ENCODE results near the gene BICC1.

The BICC1 gene

DNA sequence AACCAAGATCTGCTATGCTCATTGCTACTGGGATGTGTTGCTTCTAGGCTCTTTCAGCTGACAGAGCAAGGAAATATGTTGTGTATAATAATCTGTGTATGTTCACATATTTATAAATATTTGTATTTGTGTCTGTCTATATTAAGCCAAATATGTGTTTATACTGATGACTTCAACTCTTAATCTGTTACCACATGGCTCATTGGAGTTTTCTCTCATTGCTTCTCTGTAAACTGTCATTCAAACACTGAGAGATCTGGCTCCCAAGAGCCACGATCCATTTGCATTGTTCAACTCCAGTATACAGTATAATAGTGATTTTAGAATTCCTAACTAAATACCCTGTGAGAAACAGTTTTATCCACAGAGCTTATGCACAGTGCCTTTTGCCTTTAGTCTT is 35.3 kb downstream of the BICC1 start:
- Histone ChIP-seq H3K4me2 (no peak overlapping the region), H3K79me2 (ENCODE audit: insufficient read depth, low read depth) (no peaks in the 10 kb centered on the region), H3K27me3 (ENCODE audit: insufficient read depth, low read depth) (no peaks in the 10 kb centered on the region), H3K36me3 (ENCODE audit: insufficient read depth) (no peaks in the 10 kb centered on the region), H2AFZ (ENCODE audit: low read depth) (no peak overlapping the region), H3K4me1 (ENCODE audit: low read depth, poor library complexity, severe bottlenecking) (no peaks in the 10 kb centered on the region), H3K27ac (no peak overlapping the region), H3K4me3 (IDR thresholded peaks at IDR 0.05; ENCODE audit: insufficient read depth, low read depth, low read length) (no peak overlapping the region), H3K9ac (no peak overlapping the region), H4K20me1 (ENCODE audit: insufficient read depth) (no peaks in the 10 kb centered on the region)
- TF ChIP-seq, protein P1, sequence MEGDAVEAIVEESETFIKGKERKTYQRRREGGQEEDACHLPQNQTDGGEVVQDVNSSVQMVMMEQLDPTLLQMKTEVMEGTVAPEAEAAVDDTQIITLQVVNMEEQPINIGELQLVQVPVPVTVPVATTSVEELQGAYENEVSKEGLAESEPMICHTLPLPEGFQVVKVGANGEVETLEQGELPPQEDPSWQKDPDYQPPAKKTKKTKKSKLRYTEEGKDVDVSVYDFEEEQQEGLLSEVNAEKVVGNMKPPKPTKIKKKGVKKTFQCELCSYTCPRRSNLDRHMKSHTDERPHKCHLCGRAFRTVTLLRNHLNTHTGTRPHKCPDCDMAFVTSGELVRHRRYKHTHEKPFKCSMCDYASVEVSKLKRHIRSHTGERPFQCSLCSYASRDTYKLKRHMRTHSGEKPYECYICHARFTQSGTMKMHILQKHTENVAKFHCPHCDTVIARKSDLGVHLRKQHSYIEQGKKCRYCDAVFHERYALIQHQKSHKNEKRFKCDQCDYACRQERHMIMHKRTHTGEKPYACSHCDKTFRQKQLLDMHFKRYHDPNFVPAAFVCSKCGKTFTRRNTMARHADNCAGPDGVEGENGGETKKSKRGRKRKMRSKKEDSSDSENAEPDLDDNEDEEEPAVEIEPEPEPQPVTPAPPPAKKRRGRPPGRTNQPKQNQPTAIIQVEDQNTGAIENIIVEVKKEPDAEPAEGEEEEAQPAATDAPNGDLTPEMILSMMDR (conservative IDR thresholded peaks at IDR 0.05; ENCODE audit: low read depth, low read length) = no peak

DNA sequence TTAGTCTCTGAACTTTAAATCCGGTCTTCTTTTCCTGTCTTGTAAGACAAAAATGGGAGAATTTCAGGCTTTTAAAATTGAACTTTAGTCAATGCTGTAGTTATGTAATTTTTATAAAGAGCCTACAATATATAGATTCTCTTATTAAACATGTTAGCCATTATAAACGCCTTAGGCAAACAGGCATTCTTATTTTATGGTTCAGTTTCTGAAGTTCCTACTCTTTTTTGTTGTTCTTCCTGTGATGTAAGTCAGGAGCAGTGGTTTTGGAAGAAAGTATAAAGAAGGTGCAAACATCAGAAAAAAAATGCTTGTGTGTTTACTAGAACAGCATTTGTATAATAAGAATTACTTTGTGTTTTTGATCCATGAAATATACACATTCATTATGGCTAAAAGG is 41.6 kb downstream of the BICC1 start:
- H3K4me2 ChIP-seq = no peak overlapping the region
- TF ChIP-seq, protein P1 (conservative IDR thresholded peaks at IDR 0.05; ENCODE audit: low read depth, low read length) = no peak

DNA sequence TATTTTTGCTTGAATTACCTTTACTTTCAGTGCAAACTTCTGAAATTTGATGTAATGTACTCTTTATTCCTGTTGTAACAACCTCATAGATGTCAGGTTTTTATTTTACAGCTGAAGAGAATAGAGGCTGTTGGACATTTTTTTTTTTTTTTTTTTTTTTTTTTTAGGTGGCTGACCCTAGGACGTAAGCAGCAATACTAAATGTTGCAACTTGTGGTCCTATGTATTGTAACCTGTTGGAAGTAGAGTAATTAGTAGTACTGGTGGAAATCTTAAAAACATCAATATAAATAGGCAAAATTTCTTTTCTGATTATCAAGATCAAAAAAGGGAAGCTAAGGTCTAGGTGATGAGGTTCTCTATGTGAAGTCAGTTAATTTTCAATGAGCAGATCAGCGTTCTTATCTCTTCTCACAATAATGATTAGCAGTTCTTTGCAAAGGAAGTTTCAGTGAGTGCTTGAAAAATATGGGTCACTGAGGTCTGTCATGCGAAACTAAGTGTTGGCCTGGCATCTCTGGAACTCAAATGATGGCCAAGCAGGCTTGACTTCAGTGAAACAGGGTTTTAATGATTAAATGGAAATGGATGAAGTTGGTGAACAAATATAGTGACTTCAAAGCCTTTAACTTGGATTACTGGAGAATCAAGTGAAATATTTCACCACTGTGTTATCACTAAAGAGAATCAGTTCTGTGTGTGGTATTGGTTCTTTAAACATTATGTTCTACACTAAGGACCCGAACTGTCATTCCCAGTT is 42.7 kb downstream of the BICC1 start:
- no peaks in the 10 kb centered on the region for H3K27me3 ChIP-seq (ENCODE audit: insufficient read depth, low read depth)
- H3K4me1 ChIP-seq (ENCODE audit: low read depth, poor library complexity, severe bottlenecking) = no peaks in the 10 kb centered on the region
- TF ChIP-seq, protein P1 (conservative IDR thresholded peaks at IDR 0.05; ENCODE audit: low read depth, low read length) = no peak
- no peak overlapping the region for H3K9ac ChIP-seq
- H4K20me1 ChIP-seq (ENCODE audit: insufficient read depth) = no peaks in the 10 kb centered on the region
- no peak overlapping the region for H2AFZ ChIP-seq (ENCODE audit: low read depth)
- no peak overlapping the region for H3K27ac ChIP-seq
- H3K4me2 ChIP-seq = no peak overlapping the region
- no peak overlapping the region for H3K4me3 ChIP-seq (IDR thresholded peaks at IDR 0.05; ENCODE audit: insufficient read depth, low read depth, low read length)
- H3K79me2 ChIP-seq (ENCODE audit: insufficient read depth, low read depth) = no peaks in the 10 kb centered on the region
- no peaks in the 10 kb centered on the region for H3K36me3 ChIP-seq (ENCODE audit: insufficient read depth)

More for the DNA sequence above, 41.6 kb downstream of the BICC1 start:
- Histone ChIP-seq H3K36me3 (ENCODE audit: insufficient read depth) (no peaks in the 10 kb centered on the region), H3K4me3 (IDR thresholded peaks at IDR 0.05; ENCODE audit: insufficient read depth, low read depth, low read length) (no peak overlapping the region), H3K9ac (no peak overlapping the region), H3K79me2 (ENCODE audit: insufficient read depth, low read depth) (no peaks in the 10 kb centered on the region), H3K27me3 (ENCODE audit: insufficient read depth, low read depth) (no peaks in the 10 kb centered on the region), H3K27ac (no peak overlapping the region), H2AFZ (ENCODE audit: low read depth) (no peak overlapping the region), H4K20me1 (ENCODE audit: insufficient read depth) (no peaks in the 10 kb centered on the region), H3K4me1 (ENCODE audit: low read depth, poor library complexity, severe bottlenecking) (no peaks in the 10 kb centered on the region)

DNA sequence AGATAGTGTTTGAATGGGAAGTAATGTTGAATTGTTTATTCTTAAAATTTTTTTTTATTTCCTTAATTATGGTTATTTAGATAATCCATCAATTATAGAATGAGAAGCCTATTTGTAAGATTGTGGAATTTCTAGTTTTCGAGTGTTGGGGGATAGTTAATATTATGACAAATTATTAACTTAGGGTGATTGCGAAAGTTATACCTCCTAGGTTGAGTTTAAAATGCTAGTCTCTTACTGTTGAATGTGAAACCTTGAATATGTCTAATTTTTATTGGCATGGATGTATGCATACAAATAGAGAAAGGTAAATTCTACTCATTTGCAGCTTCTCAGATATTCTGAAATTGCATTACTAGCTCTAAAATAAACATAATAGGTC is 43.2 kb downstream of the BICC1 start:
- no peaks in the 10 kb centered on the region for H3K27me3 ChIP-seq (ENCODE audit: insufficient read depth, low read depth)

More for the DNA sequence above, 43.2 kb downstream of the BICC1 start:
- TF ChIP-seq, protein P1 (conservative IDR thresholded peaks at IDR 0.05; ENCODE audit: low read depth, low read length) = no peak
- no peaks in the 10 kb centered on the region for H3K4me1 ChIP-seq (ENCODE audit: low read depth, poor library complexity, severe bottlenecking)
- no peaks in the 10 kb centered on the region for H3K79me2 ChIP-seq (ENCODE audit: insufficient read depth, low read depth)
- no peak overlapping the region for H3K27ac ChIP-seq
- H3K9ac ChIP-seq = no peak overlapping the region
- H4K20me1 ChIP-seq (ENCODE audit: insufficient read depth) = no peaks in the 10 kb centered on the region
- no peak overlapping the region for H3K4me2 ChIP-seq
- H3K4me3 ChIP-seq (IDR thresholded peaks at IDR 0.05; ENCODE audit: insufficient read depth, low read depth, low read length) = no peak overlapping the region
- H3K36me3 ChIP-seq (ENCODE audit: insufficient read depth) = no peaks in the 10 kb centered on the region
- no peak overlapping the region for H2AFZ ChIP-seq (ENCODE audit: low read depth)

Data from KMS-11 (cell line).